ENCODE measurements around the gene P2RY2.

P2RY2 gene

GRCh38 chr11:73176874-73177155 is 41.3 kb upstream of the P2RY2 start:
- Histone ChIP-seq H4K20me1 (ENCODE audit: insufficient read depth, low read length) (no peaks in the 10 kb centered on the region), H3F3A (ENCODE audit: insufficient read depth, low read length) (no peaks in the 10 kb centered on the region), H3K4me3 (ENCODE audit: low read length) (no peak overlapping the region), H3K4me2 (ENCODE audit: low read depth, low read length) (no peak overlapping the region), H3K9me2 (replicated peaks; ENCODE audit: insufficient read depth, low read length) (no peaks in the 10 kb centered on the region), H3K79me2 (ENCODE audit: low read length) (no peaks in the 10 kb centered on the region), H3K4me1 (ENCODE audit: low read length) (peaks cover 26% of the 10 kb centered on the region), H3K27me3 (replicated peaks; ENCODE audit: insufficient read depth, low read length) (no peaks in the 10 kb centered on the region), H3K9ac (ENCODE audit: low read length) (no peak overlapping the region), H3K9me3 (replicated peaks; ENCODE audit: insufficient read depth, low read length) (no peaks in the 10 kb centered on the region), H3K27ac (ENCODE audit: low read length) (no peak overlapping the region), H2AFZ (ENCODE audit: low read length) (no peak overlapping the region), H3K36me3 (replicated peaks; ENCODE audit: insufficient read depth, low read length) (no peaks in the 10 kb centered on the region)
- TF ChIP-seq EZH2 (optimal IDR thresholded peaks at IDR 0.05; ENCODE audit: low read depth, low read length), result no peak
- TF ChIP-seq, protein P1, sequence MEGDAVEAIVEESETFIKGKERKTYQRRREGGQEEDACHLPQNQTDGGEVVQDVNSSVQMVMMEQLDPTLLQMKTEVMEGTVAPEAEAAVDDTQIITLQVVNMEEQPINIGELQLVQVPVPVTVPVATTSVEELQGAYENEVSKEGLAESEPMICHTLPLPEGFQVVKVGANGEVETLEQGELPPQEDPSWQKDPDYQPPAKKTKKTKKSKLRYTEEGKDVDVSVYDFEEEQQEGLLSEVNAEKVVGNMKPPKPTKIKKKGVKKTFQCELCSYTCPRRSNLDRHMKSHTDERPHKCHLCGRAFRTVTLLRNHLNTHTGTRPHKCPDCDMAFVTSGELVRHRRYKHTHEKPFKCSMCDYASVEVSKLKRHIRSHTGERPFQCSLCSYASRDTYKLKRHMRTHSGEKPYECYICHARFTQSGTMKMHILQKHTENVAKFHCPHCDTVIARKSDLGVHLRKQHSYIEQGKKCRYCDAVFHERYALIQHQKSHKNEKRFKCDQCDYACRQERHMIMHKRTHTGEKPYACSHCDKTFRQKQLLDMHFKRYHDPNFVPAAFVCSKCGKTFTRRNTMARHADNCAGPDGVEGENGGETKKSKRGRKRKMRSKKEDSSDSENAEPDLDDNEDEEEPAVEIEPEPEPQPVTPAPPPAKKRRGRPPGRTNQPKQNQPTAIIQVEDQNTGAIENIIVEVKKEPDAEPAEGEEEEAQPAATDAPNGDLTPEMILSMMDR (IDR thresholded peaks at IDR 0.05; ENCODE audit: low read length), result no peak
- TF ChIP-seq EZH2phosphoT487 (IDR thresholded peaks at IDR 0.05; ENCODE audit: low read length), result no peak
- no peak for DNase-seq

DNA sequence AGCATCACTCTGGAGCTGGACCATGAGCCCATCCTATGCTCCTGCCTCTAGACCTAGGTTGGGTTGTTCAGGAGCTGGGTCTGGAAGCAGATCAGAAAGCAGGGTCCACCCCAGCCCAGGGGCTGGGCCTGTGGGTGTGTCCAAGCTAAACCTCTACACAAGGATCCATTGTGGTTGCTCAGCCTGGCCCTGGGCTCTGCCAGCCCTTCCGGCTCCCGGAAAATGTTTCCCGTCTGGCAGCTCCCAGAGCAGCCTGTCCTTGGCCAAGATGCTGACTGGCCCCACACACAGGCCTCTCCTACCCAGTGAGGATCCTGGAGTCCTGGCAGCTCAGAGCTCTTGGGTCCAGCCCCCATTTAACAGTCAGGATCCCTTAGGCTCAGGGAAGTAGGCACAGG is 40.7 kb upstream of the P2RY2 start:
- H3F3A ChIP-seq (ENCODE audit: insufficient read depth, low read length), result no peaks in the 10 kb centered on the region
- H3K9ac ChIP-seq (ENCODE audit: low read length), result no peak overlapping the region
- peaks cover 26% of the 10 kb centered on the region for H3K4me1 ChIP-seq (ENCODE audit: low read length)
- H3K4me3 ChIP-seq (ENCODE audit: low read length), result no peak overlapping the region
- H3K9me2 ChIP-seq (replicated peaks; ENCODE audit: insufficient read depth, low read length), result no peaks in the 10 kb centered on the region
- no peaks in the 10 kb centered on the region for H3K79me2 ChIP-seq (ENCODE audit: low read length)
- no peaks in the 10 kb centered on the region for H3K27me3 ChIP-seq (replicated peaks; ENCODE audit: insufficient read depth, low read length)
- no peak overlapping the region for H3K27ac ChIP-seq (ENCODE audit: low read length)
- H4K20me1 ChIP-seq (ENCODE audit: insufficient read depth, low read length), result no peaks in the 10 kb centered on the region
- H2AFZ ChIP-seq (ENCODE audit: low read length), result no peak overlapping the region; the same call in 1 of the 2 replicates
- TF ChIP-seq, protein P1 (IDR thresholded peaks at IDR 0.05; ENCODE audit: low read length), result no peak
- no peak for TF ChIP-seq EZH2 (optimal IDR thresholded peaks at IDR 0.05; ENCODE audit: low read depth, low read length)
- no peak for TF ChIP-seq EZH2phosphoT487 (IDR thresholded peaks at IDR 0.05; ENCODE audit: low read length)
- no peak for DNase-seq
- no peaks in the 10 kb centered on the region for H3K9me3 ChIP-seq (replicated peaks; ENCODE audit: insufficient read depth, low read length)
- no peak overlapping the region for H3K4me2 ChIP-seq (ENCODE audit: low read depth, low read length)
- H3K36me3 ChIP-seq (replicated peaks; ENCODE audit: insufficient read depth, low read length), result no peaks in the 10 kb centered on the region

DNA sequence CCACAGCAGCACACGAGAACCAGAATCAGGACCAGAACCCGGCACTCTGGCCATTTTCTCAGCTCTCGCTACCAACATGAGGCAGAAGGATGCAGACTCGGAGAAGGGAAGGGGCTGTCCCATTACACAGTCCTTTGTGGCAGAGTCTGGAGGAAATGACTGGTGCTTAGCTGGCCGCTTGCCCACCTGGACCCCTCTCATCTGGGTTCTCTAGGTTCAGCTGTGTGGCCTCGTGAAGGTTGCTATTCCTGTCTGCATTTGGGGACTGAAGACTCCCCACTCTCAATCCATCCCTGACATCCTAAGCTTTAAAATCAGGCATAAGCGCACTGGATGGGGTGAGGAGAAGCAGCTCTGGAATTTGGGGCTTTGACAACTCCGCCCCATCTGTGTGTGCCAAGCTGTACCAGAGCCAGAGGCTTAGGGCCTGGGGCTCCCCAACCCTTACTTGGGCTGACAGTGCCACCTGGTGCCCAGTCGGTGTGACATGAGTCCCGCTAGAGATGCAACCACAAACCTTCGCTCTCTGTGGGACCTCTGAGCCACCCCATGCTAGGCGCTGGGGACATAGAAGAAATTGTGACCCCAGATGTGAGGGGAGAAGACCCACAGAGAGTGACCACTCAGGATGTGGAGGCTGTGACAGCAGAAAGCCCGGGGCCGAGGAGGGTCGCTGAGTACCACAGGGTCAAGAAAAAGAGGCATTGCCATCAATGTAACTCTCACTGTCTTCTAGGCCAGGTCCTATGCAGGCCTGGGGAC is 40.1 kb upstream of the P2RY2 start:
- TF ChIP-seq, protein P1 (IDR thresholded peaks at IDR 0.05; ENCODE audit: low read length), result peak; percentile 89
- TF ChIP-seq EZH2 (optimal IDR thresholded peaks at IDR 0.05; ENCODE audit: low read depth, low read length), result no peak
- no peaks in the 10 kb centered on the region for H3K9me2 ChIP-seq (replicated peaks; ENCODE audit: insufficient read depth, low read length)
- H3K4me3 ChIP-seq (ENCODE audit: low read length), result no peak overlapping the region
- H3F3A ChIP-seq (ENCODE audit: insufficient read depth, low read length), result no peaks in the 10 kb centered on the region
- H3K27ac ChIP-seq (ENCODE audit: low read length), result no peak overlapping the region
- H3K9ac ChIP-seq (ENCODE audit: low read length), result no peak overlapping the region
- H3K36me3 ChIP-seq (replicated peaks; ENCODE audit: insufficient read depth, low read length), result no peaks in the 10 kb centered on the region
- H3K79me2 ChIP-seq (ENCODE audit: low read length), result no peaks in the 10 kb centered on the region
- H3K27me3 ChIP-seq (replicated peaks; ENCODE audit: insufficient read depth, low read length), result no peaks in the 10 kb centered on the region
- peak overlapping the region; percentile 38; the same call in 1 of the 2 replicates for H3K4me2 ChIP-seq (ENCODE audit: low read depth, low read length)
- H3K9me3 ChIP-seq (replicated peaks; ENCODE audit: insufficient read depth, low read length), result no peaks in the 10 kb centered on the region
- H2AFZ ChIP-seq (ENCODE audit: low read length), result peak overlapping the region; percentile 31
- DNase-seq, result peak; percentile 86
- H3K4me1 ChIP-seq (ENCODE audit: low read length), result peaks cover 26% of the 10 kb centered on the region
- H4K20me1 ChIP-seq (ENCODE audit: insufficient read depth, low read length), result no peaks in the 10 kb centered on the region
